ENCODE data around the gene PPP3CA.
A peak's percentile ranks its signal among the peaks of the same experiment; 100 is the strongest.

PPP3CA gene

DNA sequence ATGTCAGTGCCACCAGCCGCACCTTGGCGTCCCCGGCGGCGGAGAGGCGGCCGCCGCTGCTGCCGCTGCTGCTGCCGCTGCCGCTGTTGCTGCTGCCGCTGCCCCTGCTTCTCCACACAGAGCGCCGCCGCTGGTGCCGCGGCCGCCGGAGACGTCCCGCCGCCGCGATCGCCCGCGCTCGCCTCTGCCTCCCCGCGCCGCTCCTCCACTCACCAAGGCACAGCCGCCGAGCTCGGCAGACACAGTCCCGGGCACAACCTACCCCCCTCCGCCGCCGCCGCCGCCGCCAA lies at the start of gene PPP3CA:
PPP3CA (minus strand) TSS at position 260 of the 290 bp plus-strand sequence.
- DNase-seq = no peak

GRCh38 chr4:101393256-101393655 lies 45.9 kb upstream of the PPP3CA start:
- no peak for DNase-seq

DNA sequence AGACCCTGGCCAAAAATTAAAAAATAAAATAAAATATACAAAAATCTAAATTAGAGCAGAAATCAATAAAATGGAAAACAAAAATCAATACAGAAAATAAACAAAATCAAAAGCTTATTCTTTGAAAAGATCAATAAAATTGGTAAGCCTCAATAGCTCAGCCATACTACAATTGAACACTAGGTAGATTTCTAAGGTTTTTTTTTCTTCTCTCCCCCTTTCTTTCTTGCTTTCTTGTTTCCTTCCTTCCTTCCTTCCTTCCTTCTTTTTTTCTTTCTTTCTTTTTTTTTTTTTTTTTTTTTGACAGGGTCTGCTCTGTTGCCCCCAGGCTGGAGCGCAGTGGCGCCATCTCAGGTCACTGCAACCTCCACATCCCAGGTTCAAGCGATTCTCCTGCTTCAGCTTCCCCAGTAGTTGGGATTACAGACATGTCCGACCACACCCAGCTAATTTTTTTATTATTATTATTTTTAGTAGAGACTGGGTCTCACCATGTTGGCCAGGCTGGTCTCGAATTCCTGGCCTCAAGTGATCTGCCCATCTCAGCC lies 23.4 kb upstream of the PPP3CA start:
- no peak for DNase-seq

DNA sequence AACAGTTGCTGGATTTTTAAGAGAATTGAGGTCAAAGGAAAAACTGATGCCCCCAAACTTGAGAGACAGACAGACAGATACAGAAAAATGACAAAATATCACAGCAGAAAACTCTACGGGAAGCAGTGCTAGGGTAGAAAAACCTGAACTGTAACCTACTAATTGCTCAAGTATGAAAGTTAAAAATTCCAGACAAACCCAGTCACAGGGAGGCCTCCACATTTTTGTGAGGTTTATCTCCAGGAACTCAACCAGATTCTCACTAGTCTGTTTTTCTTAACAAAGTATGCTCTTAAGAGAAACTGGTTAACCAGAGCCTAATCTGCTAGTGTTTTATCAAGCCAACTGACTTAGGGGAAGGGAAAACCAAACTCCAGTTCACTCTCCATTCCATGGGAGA lies 19.9 kb upstream of the PPP3CA start:
- no peak for DNase-seq

DNA sequence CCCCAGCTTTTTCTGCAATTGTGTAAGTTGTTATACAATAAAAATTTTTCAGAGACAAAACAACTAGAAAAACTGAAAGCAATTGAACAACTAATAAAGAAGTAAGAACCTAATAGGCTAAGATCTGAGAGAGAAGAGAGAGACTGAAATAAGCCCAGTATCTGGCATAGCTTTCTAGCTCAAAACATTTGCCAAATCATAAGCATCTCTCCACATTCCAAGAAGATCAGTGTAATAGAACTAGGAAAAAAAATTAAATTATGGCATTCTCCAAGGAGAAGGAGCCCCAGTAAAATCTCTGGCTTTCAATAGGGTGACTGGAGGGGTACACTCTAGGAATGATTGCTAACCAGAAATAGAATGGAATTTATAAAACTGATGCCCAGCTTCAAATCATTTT lies 19.0 kb upstream of the PPP3CA start:
- DNase-seq = no peak

- DNase-seq = no peak
Observed at GRCh38 chr4:101357751-101358150, 10.4 kb upstream of the PPP3CA start.

- DNase-seq = no peak
Observed at GRCh38 chr4:101356928-101357327, 9.6 kb upstream of the PPP3CA start.

- DNase-seq = no peak
Observed at GRCh38 chr4:101355767-101356702, 8.7 kb upstream of the PPP3CA start.

- no peak for DNase-seq
Observed at GRCh38 chr4:101355246-101355645, 7.9 kb upstream of the PPP3CA start.

DNA sequence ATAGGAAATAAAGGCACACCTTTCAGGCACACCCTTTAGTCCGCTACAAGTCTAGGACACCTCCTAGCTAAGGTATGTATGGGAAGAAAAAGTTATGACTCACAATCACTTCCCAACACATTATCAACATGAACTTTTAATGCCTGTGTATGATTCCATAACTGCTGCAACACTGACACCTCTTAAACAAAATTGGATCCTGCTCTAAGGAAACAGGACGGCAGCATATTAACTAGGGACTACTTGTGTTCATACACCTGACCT lies 2.4 kb upstream of the PPP3CA start:
- DNase-seq = no peak

GRCh38 chr4:101348995-101349800 lies 1.9 kb upstream of the PPP3CA start:
- no peak for DNase-seq

DNA sequence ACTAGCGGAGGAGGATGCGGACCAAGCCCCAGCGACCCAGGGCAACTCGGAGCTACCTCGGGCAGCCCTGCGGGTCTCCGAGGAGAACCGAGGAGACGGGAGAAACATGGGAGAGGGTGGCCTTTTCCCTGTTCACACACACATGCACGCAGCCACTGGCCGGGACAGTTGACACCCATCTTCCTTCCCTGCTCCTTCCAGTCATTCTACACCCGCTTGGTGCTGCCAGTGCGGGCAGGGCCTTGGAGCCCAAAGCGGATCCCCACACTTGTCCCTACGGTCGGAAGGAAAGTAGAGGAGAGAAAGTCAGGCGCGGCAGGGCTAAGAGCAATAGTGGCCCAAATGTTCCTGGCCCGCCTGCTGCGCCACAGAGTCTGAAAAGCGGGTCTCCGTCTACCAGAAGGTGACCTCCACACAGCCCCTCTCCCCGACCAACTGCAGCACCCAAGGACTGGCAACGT lies 1.1 kb upstream of the PPP3CA start:
- no peak for DNase-seq

- peak; percentile 82 for DNase-seq
Observed at GRCh38 chr4:101347557-101348366, 436 bp upstream of the PPP3CA start.

DNA sequence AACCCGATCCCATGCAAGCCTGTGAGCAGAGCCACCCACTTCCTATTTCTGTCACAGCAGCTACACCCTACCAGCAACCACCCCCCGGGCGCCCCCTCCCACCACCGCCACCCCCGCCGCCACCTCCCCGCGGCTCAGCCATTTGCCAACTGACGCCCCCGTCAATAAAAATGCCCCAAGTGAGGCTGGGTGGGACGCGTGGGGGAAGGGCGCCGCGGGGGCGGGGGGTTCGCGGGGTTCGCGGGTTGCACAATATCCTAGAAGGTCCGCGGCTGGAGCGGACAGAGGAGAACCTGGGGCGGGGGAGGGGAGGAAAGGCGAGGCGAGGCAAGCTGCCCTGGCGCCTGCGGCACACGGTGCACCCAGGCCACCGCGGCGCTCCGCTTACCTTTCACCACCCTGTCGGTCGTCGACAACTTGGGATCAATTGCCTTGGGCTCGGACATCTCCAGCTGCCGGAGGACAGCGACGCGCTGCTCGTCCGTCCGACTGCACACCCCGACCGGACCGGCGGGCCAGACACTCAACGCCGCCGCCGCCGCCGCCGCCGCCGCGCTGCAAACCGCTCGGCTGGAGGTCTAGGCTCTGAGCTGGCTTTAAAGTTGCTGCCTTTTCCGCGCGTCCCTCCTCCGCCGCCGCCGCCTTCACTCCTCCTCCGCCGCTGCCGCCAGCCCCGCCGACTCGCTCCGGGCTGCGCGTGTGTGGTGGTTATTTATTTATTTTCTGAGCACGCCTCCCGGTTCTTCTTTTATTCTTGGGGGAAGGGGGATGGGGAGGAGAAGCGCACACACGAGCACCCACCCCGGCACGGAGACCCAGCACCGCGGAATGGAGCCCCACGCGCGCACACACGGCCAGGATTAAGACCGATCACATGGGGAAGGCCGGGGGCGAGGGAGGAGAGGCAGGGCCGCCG lies 717 bp downstream of the PPP3CA start:
- DNase-seq = no peak

GRCh38 chr4:101345596-101346350 lies 1.6 kb downstream of the PPP3CA start:
- no peak for DNase-seq

DNA sequence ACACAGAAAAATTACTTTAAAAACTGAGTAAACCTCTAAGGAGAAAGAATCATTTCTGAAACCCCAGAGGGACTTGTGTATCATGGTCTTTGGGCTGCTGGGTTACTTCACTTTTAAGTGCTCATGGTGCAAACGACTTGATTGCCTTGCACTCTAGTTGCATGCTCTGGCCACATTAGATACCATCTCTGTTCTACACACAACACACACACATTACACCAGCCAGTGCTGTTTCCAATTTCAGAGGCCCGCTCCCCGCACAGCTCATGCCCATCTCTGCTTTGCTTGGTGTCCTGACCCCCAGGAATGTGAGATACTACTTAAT lies 2.1 kb downstream of the PPP3CA start:
- DNase-seq = no peak

DNA sequence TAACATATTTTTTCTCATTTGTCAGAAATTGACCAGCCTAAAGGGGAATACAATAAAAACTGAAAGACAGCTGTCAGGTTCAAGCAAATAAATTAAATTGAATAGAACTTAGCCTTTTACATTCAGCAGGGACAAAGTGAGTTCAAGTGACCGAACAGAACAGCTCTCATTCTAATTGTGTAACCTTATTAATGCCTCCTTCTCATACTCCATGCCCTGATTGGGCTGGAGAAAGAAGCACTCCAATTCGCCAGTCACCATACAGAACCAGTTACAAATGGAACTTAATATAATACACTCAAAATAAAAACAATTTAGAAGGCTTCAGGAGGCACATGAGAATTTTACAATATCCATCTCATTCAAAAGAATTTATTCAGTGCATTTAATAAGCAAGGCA lies 8.0 kb downstream of the PPP3CA start:
- no peak for DNase-seq

GRCh38 chr4:101337688-101338087 lies 9.6 kb downstream of the PPP3CA start:
- DNase-seq = no peak

- DNase-seq = no peak
Observed at GRCh38 chr4:101334963-101335572, 12.3 kb downstream of the PPP3CA start.

- DNase-seq = no peak
Observed at GRCh38 chr4:101332424-101332823, 14.9 kb downstream of the PPP3CA start.

DNA sequence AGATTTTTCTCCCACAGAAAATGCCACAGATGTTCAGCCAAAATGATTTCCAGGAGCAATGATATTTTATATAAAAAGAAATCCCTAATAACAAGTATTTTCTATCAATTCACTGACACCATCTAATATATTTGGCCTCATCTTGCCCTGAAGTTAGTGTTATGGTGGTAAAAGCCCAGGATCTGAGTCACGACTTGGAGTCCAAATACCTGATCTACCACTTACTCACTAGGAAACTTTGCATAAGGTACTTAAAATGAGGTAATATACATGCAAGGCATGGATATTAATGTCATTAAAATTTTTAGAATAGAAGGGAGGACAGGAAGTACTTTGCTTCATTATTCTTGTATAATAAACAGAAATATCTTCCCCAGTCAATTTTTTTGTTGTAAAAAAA lies 16.3 kb downstream of the PPP3CA start:
- DNase-seq = no peak

Measured in NCI-H1436 treated with DMSO at 0.1 percent for 48 hours (cell line).